HepG2 (cell line): ENCODE data around the gene LSM2. TPM values are rescaled to one million over a fixed set of nuclear protein-coding genes. Genes with fewer than 3 reads are reported as not detected.

Experiments used
- AKNA ChIP-seq: sonication (generic); formaldehyde crosslinking; IDR thresholded peaks from 2 replicates; pipeline ENCODE4 v1.4.0; 2020; ENCODE audit warnings: missing genetic modification reagents, borderline replicate concordance
- CTCF ChIP-seq: sonication (generic); formaldehyde crosslinking; IDR thresholded peaks from 2 replicates; pipeline ENCODE4 v1.5.0; 2020; ENCODE audit warnings: mild to moderate bottlenecking, missing genetic modification reagents, moderate library complexity
- IRF9 ChIP-seq: sonication (generic); formaldehyde crosslinking; IDR thresholded peaks from 2 replicates; pipeline ENCODE4 v1.8.0; 2022; ENCODE audit warnings: missing genetic modification reagents, mild to moderate bottlenecking, borderline replicate concordance
- MAFK ChIP-seq, 2 experiments: IDR thresholded peaks in 1 of 2; conservative IDR thresholded peaks in 1 of 2; 2 replicates each; pipeline ENCODE4 v1.6.1; 2011; ENCODE audit warnings: improper control_type of control experiment in 2 of 2, low read length in 2 of 2
- MLX ChIP-seq: IDR thresholded peaks from 2 replicates; pipeline ENCODE4 v1.6.1; 2016
- PRPF4 ChIP-seq: fragments of 200-400 bp; formaldehyde crosslinking; IDR thresholded peaks from 2 replicates; pipeline ENCODE4 v1.6.1; 2016; ENCODE audit warnings: low read length, low read depth; ENCODE audit not compliant: poor library complexity, severe bottlenecking
- PTBP1 ChIP-seq: fragments of 200-400 bp; formaldehyde crosslinking; IDR thresholded peaks from 2 replicates; pipeline ENCODE4 v1.6.1; 2018; ENCODE audit warnings: low read length, low read depth; ENCODE audit not compliant: poor library complexity, severe bottlenecking
- SALL1 ChIP-seq: sonication (generic); formaldehyde crosslinking; IDR thresholded peaks from 2 replicates; pipeline ENCODE4 v1.8.0; 2022; ENCODE audit warnings: mild to moderate bottlenecking, missing genetic modification reagents
- SIN3A ChIP-seq: IDR thresholded peaks from 2 replicates; pipeline ENCODE4 v1.6.1; 2011; ENCODE audit warnings: low read depth, mild to moderate bottlenecking, control low read depth, low read length, borderline replicate concordance
- ZBTB37 ChIP-seq: sonication (generic); formaldehyde crosslinking; IDR thresholded peaks from 2 replicates; pipeline ENCODE4 v1.4.0; 2020; ENCODE audit warnings: mild to moderate bottlenecking, missing genetic modification reagents
- ZNF280B ChIP-seq: sonication (generic); formaldehyde crosslinking; IDR thresholded peaks from 2 replicates; pipeline ENCODE4 v1.5.0; 2020; ENCODE audit warnings: missing genetic modification reagents, mild to moderate bottlenecking, borderline replicate concordance
- ZNF788 ChIP-seq: sonication (generic); formaldehyde crosslinking; IDR thresholded peaks from 2 replicates; pipeline ENCODE4 v1.5.0; 2020; ENCODE audit warnings: mild to moderate bottlenecking, missing genetic modification reagents, borderline replicate concordance
- polyA plus RNA-seq, 8 experiments: library from polyadenylated mRNA; depleted of rRNA in 3 of 8; stranded (reverse) in 7 of 8; unstranded in 1 of 8; fragments of >200 nt; fragmentation: Illumina TruSeq in 4 of 8; extraction: Trizol in 4 of 8; gene quantifications; 2 replicates each; pipeline versions ENCODE4 v1.2.1 to v1.2.3, GENCODE V29; 2011 to 2016; ENCODE audit warnings: low read depth in 4 of 8, missing spikeins in 1 of 8, mixed read lengths in 1 of 8; ENCODE audit not compliant: insufficient read depth in 1 of 8
- total RNA-seq, 5 experiments: library from RNA; depleted of rRNA; stranded (reverse); fragments of >200 nt; fragmentation: Illumina TruSeq; extraction: Trizol; gene quantifications; 2 replicates each; pipeline ENCODE4 v1.2.3, GENCODE V29; 2016; ENCODE audit warnings: low read depth in 1 of 5

Gene LSM2
- total and polyA plus RNA-seq, 2 of the 13 experiments (the other 11 are each of a cell fraction or from before 2014, with no cell fraction given), result 69.4 to 90.5 TPM

GRCh38 chr6:31815025-31815838 is 8.5 kb upstream of the LSM2 start, which contains the start of the genes HSPA1A and HSPA1L (continued):
- TF ChIP-seq AKNA, result no peak
- TF ChIP-seq MAFK (conservative IDR thresholded peaks at IDR 0.05 in 1 of 2, IDR thresholded peaks at IDR 0.05 in 1 of 2; ENCODE audit: low read length in 2 of 2), result no peak
- TF ChIP-seq MLX (CRISPR knock-in tag), result no peak
- peak; percentile 40; the same call in 1 of the 2 replicates for TF ChIP-seq ZNF788
- TF ChIP-seq CTCF (CRISPR knock-in tag), result no peak
- TF ChIP-seq ZNF280B (CRISPR knock-in tag), result no peak
- no peak for TF ChIP-seq ZBTB37
- peak; percentile 78; the same call in 1 of the 2 replicates for TF ChIP-seq SIN3A
- TF ChIP-seq PTBP1, result no peak
- no peak for TF ChIP-seq PRPF4
- TF ChIP-seq IRF9 (CRISPR knock-in tag), result peak; percentile 61; the same call in 1 of the 2 replicates
- TF ChIP-seq SALL1 (CRISPR knock-in tag), result peak; percentile 66
